Muscle of leg (tissue), 11 donors: ENCODE measurements around the gene TYMP. TPM values are rescaled to one million over a fixed set of nuclear protein-coding genes. Genes with fewer than 3 reads are reported as not detected.

Experiments
- DNase-seq: peaks from one replicate; pipeline ENCODE4 v3.0.0; 2013
- H3K27ac ChIP-seq: one replicate; pipeline ENCODE4 v1.5.1; 2013; ENCODE audit warnings: mild to moderate bottlenecking, low read length, control low read depth
- H3K27me3 ChIP-seq: one replicate; pipeline ENCODE4 v1.6.1; 2013; ENCODE audit warnings: low read length; ENCODE audit not compliant: control insufficient read depth, insufficient read depth
- H3K36me3 ChIP-seq: one replicate; pipeline ENCODE4 v1.6.1; 2013; ENCODE audit warnings: low read length; ENCODE audit not compliant: control insufficient read depth, insufficient read depth
- H3K4me1 ChIP-seq: one replicate; pipeline ENCODE4 v1.6.1; 2013; ENCODE audit warnings: low read length; ENCODE audit not compliant: control insufficient read depth, insufficient read depth
- H3K4me3 ChIP-seq: one replicate; pipeline ENCODE4 v1.5.1; 2013; ENCODE audit warnings: low read length, control low read depth
- H3K9me3 ChIP-seq: replicated peaks from 2 replicates; pipeline ENCODE4 v1.6.1; 2013; ENCODE audit warnings: low read depth, low read length; ENCODE audit not compliant: control insufficient read depth
- WGBS: methylation state at CpG from one replicate; pipeline ENCODE4 v1.1.5; 2013; ENCODE audit warnings: missing lambda C conversion rate; ENCODE audit not compliant: insufficient coverage; 5-methylcytosine and 5-hydroxymethylcytosine counted together
- polyA plus RNA-seq, 8 donors: library from polyadenylated mRNA; unstranded; fragments of 120-200 nt; gene quantifications; one replicate each; pipeline versions ENCODE4 v1.2.1 to v1.2.3, GENCODE V29; 2013; ENCODE audit warnings: inconsistent platforms in 1 of 8, low replicate concordance in 1 of 8; ENCODE audit not compliant: insufficient read length in 8 of 8, insufficient read depth in 1 of 8
- total RNA-seq: library from RNA; stranded (reverse); fragments of 120-200 nt; gene quantifications from one replicate; pipeline ENCODE4 v1.2.4, GENCODE V29; 2013

The TYMP gene
- total and polyA plus RNA-seq, 9 donors: 3.2 to 5.8 (median 3.9) TPM

- H3K36me3 ChIP-seq: peaks cover 30% of the 10 kb centered on the region
- H3K27me3 ChIP-seq: no peaks in the 10 kb centered on the region
- H3K27ac ChIP-seq: no peak overlapping the region
- no peak overlapping the region for H3K4me3 ChIP-seq
- WGBS: 88% methylated on average over 13 of the region's 14 CpGs
- no peaks in the 10 kb centered on the region for H3K9me3 ChIP-seq
- no peak for DNase-seq
- H3K4me1 ChIP-seq: peaks cover 25% of the 10 kb centered on the region
These were observed 24.5 kb downstream of the TYMP start for GRCh38 chr22:50505276-50505775.

- H3K4me1 ChIP-seq: peaks cover 25% of the 10 kb centered on the region
- 91% methylated on average over 39 of the region's 44 CpGs for WGBS
- no peak overlapping the region for H3K27ac ChIP-seq
- DNase-seq: no peak
- no peaks in the 10 kb centered on the region for H3K9me3 ChIP-seq
- no peaks in the 10 kb centered on the region for H3K27me3 ChIP-seq
- peaks cover 30% of the 10 kb centered on the region for H3K36me3 ChIP-seq
- H3K4me3 ChIP-seq: no peak overlapping the region
These were observed 25.2 kb downstream of the TYMP start for GRCh38 chr22:50504369-50505211.

DNA sequence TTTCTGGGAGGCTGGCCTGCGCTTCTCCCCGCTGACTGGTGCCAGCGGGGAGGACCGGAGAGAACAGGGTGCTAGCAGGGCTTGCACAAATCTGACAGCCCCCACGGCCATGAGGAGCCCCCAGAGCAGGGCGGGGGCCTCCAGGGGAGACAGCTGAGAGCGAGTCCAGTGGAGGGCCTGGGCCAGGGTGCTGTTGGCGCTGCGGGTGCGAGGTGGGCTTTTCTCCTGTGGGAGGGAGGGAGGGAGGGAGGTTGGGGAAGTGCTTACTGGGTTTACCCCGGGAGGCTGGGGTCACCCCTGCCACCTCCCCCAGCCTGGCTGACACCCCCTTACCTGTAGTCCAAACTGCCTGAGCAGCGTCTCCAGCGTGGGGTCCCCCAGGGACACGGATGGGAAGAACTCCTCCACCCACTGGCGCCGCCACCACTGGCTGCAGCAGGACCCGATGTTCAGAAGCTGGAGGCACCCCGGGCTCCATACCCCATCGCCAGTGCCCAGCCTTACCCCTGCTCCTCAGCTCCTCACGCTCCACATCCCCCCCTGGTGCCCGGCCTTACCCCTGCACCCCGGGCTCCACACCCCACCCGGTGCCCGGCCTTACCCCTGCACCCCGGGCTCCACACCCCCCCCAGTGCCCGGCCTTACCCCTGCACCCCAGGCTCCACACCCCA lies 26.2 kb downstream of the TYMP start:
- H3K4me3 ChIP-seq: no peak overlapping the region
- WGBS: 88% methylated on average over 12 of the region's 26 CpGs
- peaks cover 30% of the 10 kb centered on the region for H3K36me3 ChIP-seq
- no peak overlapping the region for H3K27ac ChIP-seq
- H3K27me3 ChIP-seq: no peaks in the 10 kb centered on the region
- DNase-seq: no peak
- H3K9me3 ChIP-seq: no peaks in the 10 kb centered on the region
- H3K4me1 ChIP-seq: peaks cover 16% of the 10 kb centered on the region

DNA sequence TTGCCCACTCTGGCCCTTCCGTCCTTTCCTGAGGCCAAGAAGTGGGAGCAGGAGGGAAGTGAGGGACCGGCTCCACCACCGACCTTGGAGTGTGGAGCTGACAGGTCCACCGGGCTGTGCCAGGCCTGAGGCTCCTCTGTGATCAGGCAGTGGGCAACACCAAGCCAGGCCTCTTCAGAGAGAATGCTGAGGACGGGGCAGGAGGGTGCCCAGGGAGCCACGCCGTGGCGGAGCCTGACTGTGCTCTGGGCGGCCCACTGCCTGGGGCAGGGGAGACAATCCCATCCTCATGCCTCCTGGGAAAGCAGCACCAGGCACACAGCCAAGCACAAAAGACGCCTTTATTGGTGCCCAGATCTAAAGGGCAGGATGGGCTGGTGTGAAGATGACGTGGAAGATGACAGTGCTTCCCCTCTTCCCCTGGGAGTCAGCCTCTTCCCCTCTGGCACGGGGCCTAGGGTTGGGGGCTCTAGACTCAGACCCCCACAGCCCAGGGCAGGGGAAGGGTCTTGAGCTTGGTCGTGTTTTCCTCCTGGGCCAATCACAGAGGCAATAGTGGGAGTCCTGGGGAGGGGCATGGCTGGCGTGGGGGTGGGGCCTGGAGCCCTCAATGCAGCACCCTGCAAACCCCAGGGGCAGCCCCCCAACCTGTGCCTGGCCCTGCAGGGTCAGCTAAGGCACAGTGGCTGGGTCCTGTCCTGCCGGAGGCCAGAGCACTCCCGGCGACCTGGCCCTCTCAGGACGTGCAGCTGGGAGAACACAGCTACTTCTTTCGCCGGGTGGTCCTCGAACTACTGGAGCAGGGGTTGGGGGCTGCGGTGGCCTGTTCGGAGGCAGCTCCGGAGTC lies 27.0 kb downstream of the TYMP start:
- WGBS: 84% methylated on average over 15 of the region's 24 CpGs
- Histone ChIP-seq H3K9me3 (no peaks in the 10 kb centered on the region), H3K4me3 (no peak overlapping the region), H3K27me3 (no peaks in the 10 kb centered on the region), H3K4me1 (peaks cover 16% of the 10 kb centered on the region), H3K27ac (no peak overlapping the region), H3K36me3 (peaks cover 30% of the 10 kb centered on the region)
- no peak for DNase-seq

- no peaks in the 10 kb centered on the region for H3K9me3 ChIP-seq
- WGBS: 77% methylated on average over 5 of the region's 6 CpGs
- H3K27me3 ChIP-seq: peaks cover 2% of the 10 kb centered on the region
- peaks cover 14% of the 10 kb centered on the region for H3K4me1 ChIP-seq
- H3K4me3 ChIP-seq: no peak overlapping the region
- H3K27ac ChIP-seq: no peak overlapping the region
- DNase-seq: no peak
- H3K36me3 ChIP-seq: peaks cover 30% of the 10 kb centered on the region
These were observed 27.7 kb downstream of the TYMP start for GRCh38 chr22:50502096-50502495.

DNA sequence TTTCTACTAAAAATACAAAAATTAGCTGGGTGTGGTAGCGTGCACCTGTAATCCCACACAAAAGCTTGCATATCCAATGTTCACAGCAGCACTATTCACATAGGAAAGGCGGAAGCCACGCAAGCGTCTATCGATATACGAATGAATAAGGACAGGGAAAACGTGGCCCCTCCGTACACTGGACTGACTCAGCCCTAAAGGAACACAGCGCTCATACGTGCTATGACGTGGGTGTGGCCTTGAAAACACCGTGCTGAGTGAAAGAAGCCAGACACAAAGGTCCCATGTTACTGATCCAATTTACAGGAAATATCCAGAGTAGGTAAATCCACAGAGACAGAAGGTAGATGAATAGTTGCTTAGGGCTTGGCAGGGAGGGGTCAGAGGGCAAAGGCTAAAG lies 29.4 kb downstream of the TYMP start:
- no peak for DNase-seq
- no peaks in the 10 kb centered on the region for H3K9me3 ChIP-seq
- H3K36me3 ChIP-seq: peaks cover 21% of the 10 kb centered on the region
- no peak overlapping the region for H3K4me3 ChIP-seq
- peaks cover 2% of the 10 kb centered on the region for H3K27me3 ChIP-seq
- 97% methylated on average over 8 of the region's 12 CpGs for WGBS
- no peaks in the 10 kb centered on the region for H3K4me1 ChIP-seq
- H3K27ac ChIP-seq: no peak overlapping the region

DNA sequence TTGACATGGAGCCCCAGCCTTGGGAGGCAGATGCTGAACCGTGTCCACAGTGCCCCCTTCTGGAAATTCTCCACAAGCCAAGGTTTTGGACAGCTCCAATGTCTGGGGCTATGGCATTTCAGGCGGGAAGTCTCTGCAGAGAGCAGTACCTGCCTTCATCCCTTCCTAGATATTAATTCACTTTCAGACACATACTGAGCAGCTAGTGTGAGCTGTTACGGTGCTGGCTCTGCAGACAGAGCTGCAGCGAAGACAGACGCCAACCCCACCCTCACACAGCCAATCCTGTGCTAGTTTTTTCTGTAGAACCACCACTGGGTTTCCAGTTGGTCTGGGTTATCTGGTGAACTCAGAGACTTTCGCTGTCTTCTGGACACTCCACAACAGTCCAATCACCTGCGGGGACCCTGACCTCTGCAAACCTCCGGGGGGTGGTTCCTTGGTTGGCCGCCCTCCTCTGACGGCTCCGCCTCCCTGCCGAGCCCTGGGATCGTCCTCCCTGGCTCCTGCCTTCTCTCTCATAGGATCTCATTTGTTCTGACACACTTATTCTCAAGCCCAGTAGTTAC lies 31.4 kb downstream of the TYMP start:
- H3K4me1 ChIP-seq: no peaks in the 10 kb centered on the region
- H3K36me3 ChIP-seq: peaks cover 10% of the 10 kb centered on the region
- peak; percentile 54 for DNase-seq
- no peaks in the 10 kb centered on the region for H3K9me3 ChIP-seq
- H3K27me3 ChIP-seq: peaks cover 2% of the 10 kb centered on the region
- WGBS: 6% methylated on average over 8 of the region's 13 CpGs
- H3K4me3 ChIP-seq: no peak overlapping the region
- no peak overlapping the region for H3K27ac ChIP-seq

DNA sequence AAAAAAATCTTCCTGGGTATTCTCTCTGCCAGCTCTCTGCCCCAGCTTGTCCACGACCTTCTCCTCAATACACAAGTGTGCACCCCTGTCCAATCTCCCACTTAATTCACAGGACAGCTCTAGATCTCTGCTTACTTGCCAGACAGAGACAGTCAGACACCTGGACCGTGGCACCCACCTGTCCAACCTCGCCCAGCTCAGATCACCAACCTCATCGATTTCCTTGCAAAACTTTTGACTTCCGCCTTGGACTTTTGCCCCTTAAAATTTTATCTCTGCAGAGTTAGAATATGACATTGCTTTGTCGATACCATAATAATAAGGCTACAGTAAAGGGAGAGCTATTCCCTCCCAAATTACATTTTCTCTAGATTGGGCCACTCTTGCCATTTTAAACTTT lies 32.7 kb downstream of the TYMP start:
- no peak for DNase-seq
- H3K9me3 ChIP-seq: no peaks in the 10 kb centered on the region
- H3K4me1 ChIP-seq: no peaks in the 10 kb centered on the region
- H3K4me3 ChIP-seq: no peak overlapping the region
- H3K27ac ChIP-seq: no peak overlapping the region
- H3K36me3 ChIP-seq: peaks cover 2% of the 10 kb centered on the region
- 75% methylated on average over 3 of the region's 6 CpGs for WGBS
- peaks cover 2% of the 10 kb centered on the region for H3K27me3 ChIP-seq

- H3K4me1 ChIP-seq: no peaks in the 10 kb centered on the region
- H3K27ac ChIP-seq: no peak overlapping the region
- no peaks in the 10 kb centered on the region for H3K36me3 ChIP-seq
- no peak overlapping the region for H3K4me3 ChIP-seq
- H3K9me3 ChIP-seq: no peaks in the 10 kb centered on the region
- WGBS: 71% methylated on average over 20 of the region's 27 CpGs
- no peak for DNase-seq
- peaks cover 5% of the 10 kb centered on the region for H3K27me3 ChIP-seq
These were observed 39.1 kb downstream of the TYMP start for GRCh38 chr22:50490531-50491308.
